Occipital lobe (tissue), 1 donor: Measurements from ENCODE around the gene ACRBP. TPM values are rescaled to one million over a fixed set of nuclear protein-coding genes. Genes with fewer than 3 reads are reported as not detected.

Experiments
- total RNA-seq: library from RNA; depleted of rRNA; stranded (reverse); fragments of >200 nt; gene quantifications from one replicate; pipeline ENCODE4 v1.2.3, GENCODE V29; 2014

The ACRBP gene
- total RNA-seq, 1 donor from 2014 or later = 0.62 TPM

Other genes starting within 250 kb of the ACRBP start
- gene CD27, start 202.5 kb downstream of the ACRBP start, total RNA-seq = 0.94 TPM
- gene TAPBPL, start 195.4 kb downstream of the ACRBP start, total RNA-seq = 0.78 TPM
- 6.4 TPM for gene VAMP1, start 176.8 kb downstream of the ACRBP start, total RNA-seq
- gene MRPL51, start 154.2 kb downstream of the ACRBP start, total RNA-seq = 36.5 TPM
- 9.0 TPM for gene NCAPD2, start 153.3 kb downstream of the ACRBP start, total RNA-seq
- 1,311 TPM for gene GAPDH, start 112.9 kb downstream of the ACRBP start, total RNA-seq
- 4.4 TPM for gene IFFO1, start 91.4 kb downstream of the ACRBP start, total RNA-seq
- 10.8 TPM for gene NOP2, start 79.1 kb downstream of the ACRBP start, total RNA-seq
- 149 TPM for gene CHD4, start 40.1 kb downstream of the ACRBP start, total RNA-seq
- 0.62 TPM for gene LPAR5, start 11.5 kb downstream of the ACRBP start, total RNA-seq
- gene ING4, start 15.7 kb upstream of the ACRBP start, total RNA-seq = 65.0 TPM
- gene ZNF384, start 41.9 kb upstream of the ACRBP start, total RNA-seq = 15.1 TPM
- gene PIANP, start 53.4 kb upstream of the ACRBP start, total RNA-seq = 1.2 TPM
- gene COPS7A, start 76.6 kb upstream of the ACRBP start, total RNA-seq = 37.1 TPM
- gene MLF2, start 105.7 kb upstream of the ACRBP start, total RNA-seq = 81.4 TPM
- 26.8 TPM for gene PTMS, start 118.9 kb upstream of the ACRBP start, total RNA-seq
- gene LAG3, start 125.1 kb upstream of the ACRBP start, total RNA-seq = not detected
- gene CD4, start 142.1 kb upstream of the ACRBP start, total RNA-seq = 2.3 TPM
- gene GPR162, start 174.4 kb upstream of the ACRBP start, total RNA-seq = 61.3 TPM
- gene P3H3, start 181.0 kb upstream of the ACRBP start, total RNA-seq = 11.2 TPM
- 0.94 TPM for gene GNB3, start 193.5 kb upstream of the ACRBP start, total RNA-seq
- gene CDCA3, start 203.9 kb upstream of the ACRBP start, total RNA-seq = 3.9 TPM
- gene USP5, start 204.7 kb upstream of the ACRBP start, total RNA-seq = 66.8 TPM
- gene TPI1, start 220.1 kb upstream of the ACRBP start, total RNA-seq = 179 TPM
- gene SPSB2, start 225.9 kb upstream of the ACRBP start, total RNA-seq = 2.8 TPM